GM21367 (cell line): ENCODE data around the gene IPO8.
"Not testable (repeated sequence)": the region's sequence is repeated elsewhere in the genome, so short reads cannot be mapped to it uniquely, and the experiment has no call there.

Source experiments
- ATAC-seq: cut with Tn5 transposase; IDR thresholded peaks from one replicate; pipeline ENCODE4 v1.9.1; 2021; ENCODE audit not compliant: unreplicated experiment

Gene IPO8

DNA sequence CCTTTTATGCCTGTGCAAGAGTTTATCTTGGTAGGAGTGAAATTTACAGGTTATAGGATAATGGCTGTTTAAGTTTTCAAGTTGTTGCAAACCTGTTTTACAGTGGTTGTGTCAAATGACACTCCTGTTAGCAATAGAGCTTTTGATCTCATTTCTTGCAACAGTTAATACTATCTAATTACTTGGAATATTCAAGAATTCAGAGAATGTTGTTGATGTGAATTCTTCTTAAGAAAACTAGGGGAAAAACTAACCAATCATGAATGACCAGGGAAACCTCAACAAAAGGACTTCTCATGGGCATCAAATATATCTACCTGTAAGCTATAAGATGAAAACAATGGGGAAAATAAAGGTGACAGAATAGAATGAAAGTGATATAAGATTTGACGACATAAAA lies 85.0 kb downstream of the IPO8 start:
- no peak for ATAC-seq

DNA sequence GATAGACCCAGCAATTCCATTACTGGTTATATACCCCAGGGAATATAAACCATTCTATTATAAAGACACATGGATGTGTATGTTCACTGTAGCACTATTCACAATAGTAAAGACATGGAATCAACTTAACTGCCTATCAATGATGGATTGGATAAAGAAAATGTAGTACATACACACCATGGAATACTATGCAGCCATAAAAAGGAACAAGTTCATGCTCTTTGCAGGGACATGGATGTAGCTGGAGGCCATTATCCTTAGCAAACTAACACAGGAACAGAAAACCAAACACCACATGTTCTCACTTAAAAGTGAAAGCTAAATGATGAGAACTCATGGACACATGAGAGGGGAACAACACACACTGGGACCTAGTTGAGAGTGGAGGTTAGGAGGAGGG lies 85.8 kb downstream of the IPO8 start:
- not testable (repeated sequence) for ATAC-seq

DNA sequence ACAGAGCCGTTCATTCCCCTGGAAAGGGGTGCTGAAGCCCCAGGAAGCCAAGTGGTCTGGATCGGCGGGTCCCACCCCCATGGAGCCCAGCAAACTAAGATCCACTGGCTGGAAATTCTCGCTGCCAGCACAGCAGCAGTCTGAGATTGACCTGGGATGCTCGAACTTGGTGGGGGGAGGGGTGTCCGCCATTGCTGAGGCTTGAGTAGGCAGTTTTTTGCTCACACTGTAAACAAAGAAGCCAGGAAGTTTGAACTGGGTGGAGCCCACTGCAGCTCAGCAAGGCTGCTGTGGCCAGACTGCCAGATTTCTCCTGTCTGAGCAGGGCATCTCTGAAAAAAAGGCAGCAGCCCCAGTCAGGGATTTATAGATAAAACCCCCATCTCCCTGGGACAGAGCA lies 91.4 kb downstream of the IPO8 start:
- ATAC-seq: not testable (repeated sequence)

DNA sequence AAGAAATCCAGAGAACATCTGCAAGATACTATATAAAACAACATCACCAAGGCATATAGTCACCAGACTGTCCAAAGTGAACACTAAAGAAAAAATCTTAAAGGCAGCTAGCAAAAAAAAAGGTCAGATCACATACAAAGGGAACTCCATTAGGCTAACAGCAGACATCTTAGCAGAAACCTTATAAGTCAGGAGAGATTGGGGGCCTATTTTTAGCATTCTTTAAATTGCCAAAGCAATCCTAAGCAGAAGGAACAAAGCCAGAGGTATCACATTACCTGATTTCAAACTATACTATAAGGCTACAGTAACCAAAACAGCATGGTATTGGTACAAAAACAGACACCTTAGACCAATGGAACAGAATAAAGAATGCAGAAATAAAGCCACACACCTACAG lies 92.5 kb downstream of the IPO8 start:
- no peak for ATAC-seq

DNA sequence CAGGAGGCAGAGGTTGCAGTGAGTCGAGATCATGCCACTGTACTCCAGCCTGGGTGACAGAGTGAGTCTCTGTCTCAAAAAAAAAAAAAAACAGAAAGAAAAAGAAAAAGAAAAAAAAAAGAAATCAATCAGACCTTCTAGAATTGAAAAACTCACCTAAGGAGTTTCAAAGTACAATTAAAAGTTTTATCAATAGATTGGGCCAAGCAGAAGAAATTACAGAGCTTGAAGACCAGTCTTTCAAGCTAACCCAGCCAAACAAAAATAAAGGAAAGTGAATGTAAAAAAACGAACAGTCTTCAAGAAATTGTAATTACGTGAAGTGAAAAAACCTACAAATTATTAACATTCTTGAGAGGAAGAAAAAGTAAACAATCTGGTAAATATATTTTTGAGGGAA lies 93.0 kb downstream of the IPO8 start:
- no peak for ATAC-seq

DNA sequence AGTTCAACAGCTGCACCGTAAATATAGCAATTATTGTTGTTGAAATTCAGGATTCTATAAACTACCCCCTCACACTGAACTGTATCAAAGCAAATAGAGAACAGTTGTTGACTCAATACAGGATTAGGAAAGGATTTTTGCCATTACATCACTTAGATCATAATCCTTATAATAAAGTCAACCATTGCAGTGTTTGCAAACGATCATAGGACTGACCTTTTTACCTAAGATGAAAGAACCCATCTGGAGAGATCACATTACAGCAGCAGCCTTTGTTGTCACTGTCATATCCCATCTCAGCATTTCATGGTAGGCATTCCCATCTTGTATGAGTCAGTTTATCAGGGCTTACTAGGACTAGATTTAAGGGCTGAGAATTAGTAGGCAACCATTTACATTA lies 96.1 kb downstream of the IPO8 start:
- no peak for ATAC-seq

DNA sequence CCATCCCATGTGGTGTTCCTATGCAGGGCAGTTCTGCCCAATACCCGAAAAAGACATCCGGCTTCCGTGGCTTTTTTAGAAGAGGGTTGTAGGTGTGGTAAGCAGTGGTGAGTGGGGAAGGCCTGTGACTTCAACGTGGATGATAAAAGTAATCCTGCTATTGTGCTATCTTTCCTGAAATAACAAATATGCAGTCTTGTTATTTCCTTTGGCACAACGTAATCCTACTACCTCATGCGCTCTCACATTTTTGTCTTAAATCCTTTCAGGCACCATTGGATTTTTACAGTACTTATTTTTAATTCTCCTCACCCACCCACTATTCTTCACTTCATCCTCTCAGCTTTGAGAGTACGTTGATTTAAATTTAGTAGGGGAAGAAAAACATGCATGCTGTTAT lies 96.8 kb downstream of the IPO8 start:
- no peak for ATAC-seq

DNA sequence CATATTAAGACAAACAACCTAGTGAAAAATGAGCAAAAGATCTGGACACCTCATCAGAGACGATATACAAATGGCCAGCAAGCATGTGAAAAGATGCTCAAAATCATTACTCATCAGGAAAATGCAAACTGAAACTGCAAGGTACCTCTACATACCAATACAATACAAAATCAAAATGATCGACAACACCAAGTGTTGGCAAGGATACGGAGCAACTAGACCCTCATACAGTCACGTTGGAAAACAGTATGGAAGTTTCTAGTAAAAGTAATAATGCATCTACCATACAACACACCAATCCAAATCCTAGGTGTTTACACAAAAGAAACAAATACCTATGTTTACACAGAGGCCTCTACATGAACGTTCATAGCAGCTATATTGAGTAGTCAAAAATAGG lies 99.9 kb downstream of the IPO8 start:
- no peak for ATAC-seq

DNA sequence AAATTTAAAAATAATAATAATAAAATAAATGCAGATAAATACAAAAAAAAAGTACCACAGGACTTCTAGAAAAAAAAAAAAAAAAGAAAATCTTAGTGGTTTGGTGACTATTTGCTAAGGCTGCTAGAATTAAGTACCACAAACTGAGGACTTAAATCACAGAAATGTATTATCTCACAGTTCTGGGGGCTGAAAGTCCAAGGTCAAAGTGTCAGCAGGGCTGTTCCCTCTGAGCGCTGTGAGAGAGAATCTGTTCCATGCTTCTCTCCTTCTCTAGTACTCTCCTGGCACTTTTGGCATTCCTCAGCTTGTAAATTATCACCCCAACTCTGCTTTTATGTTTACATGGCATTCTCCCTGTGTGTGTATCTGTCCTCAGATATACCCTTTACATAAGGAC lies 101.2 kb downstream of the IPO8 start:
- no peak for ATAC-seq

DNA sequence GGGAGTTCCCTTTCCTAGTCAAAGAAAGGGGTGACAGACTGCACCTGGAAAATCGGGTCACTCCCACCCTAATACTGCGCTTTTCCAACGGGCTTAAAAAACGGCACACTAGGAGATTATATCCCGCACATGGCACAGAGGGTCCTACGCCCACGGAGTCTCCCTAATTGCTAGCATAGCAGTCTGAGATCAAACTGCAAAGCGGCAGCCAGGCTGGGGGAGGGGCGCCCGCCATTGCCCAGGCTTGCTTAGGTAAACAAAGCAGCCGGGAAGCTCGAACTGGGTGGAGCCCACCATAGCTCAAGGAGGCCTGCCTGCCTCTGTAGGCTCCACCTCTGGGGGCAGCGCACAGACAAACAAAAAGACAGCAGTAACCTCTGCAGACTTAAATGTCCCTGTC lies 107.1 kb downstream of the IPO8 start:
- ATAC-seq: not testable (repeated sequence)

DNA sequence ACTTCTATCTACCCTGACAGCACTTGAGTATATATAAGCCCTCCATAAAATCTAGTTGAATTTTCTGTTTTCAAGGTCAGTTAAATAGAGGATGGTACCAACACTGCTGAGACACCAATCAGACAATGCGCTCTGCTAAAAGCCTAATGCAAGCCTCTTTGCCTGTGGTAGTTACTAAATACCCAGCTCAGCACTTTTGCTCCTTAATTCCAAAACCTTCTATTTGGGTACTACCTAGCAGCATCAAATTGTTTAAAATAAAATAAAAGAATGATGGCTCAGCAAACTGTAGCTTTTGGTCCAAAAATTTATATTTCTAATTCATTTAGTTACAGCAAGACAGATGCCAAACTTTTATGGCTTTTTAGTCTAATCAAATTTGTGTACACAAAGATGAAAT lies 107.9 kb downstream of the IPO8 start:
- no peak for ATAC-seq

DNA sequence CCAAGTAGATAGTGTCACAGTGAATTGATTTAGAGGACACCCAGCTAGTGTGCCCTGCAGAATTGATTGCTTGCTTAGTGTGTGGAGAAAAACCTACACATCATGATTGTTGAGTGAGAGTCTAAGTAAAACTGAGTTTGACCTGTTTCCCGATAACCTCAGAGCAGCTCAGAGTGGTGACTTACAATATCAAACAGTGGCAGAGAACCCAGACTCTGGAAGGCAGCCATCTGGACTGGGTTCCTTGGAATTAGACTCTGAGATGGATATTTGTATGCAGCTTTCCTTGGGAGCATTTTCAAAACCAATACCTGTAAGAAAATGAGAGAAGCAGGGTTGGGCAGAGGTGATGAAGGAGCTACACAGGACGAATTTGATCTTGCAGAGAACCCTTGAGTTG lies 109.8 kb downstream of the IPO8 start:
- no peak for ATAC-seq

DNA sequence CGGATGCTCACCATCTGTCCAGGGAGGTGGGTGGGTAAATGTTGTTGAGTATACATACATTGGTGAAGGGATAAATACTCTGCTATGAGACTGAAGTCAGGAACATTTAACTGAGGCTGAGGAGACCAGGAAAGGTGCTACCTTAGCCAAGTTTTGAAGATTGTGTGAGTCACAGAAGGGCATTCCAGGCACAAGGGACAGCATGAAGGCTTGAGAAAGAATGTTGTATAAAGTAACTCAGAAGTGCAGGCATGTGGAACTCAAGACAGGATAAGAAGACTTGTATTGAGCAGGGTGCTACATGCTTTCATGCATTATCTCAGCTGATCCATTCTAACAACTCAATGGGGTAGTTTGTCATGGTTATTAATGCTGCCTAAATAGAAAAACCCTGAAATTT lies 112.7 kb downstream of the IPO8 start:
- ATAC-seq: no peak

DNA sequence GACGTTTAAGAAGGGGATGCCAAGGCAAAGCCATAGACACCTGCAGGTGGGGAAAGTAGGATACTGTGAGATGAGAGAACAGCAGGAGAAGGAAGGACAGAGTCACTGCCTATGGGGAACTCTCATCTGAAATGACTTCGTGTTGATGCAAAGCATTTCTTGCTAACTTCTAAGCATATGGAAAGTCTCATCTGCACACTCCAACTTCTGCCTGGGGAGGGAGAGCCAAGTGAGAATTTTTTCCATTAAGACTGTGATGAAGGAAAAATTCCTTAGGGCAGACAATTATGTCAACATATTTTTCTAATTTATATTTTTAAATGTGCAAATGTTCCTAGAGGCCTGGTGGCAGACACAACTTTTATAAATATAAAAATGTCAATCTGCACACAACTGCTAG lies 115.3 kb downstream of the IPO8 start:
- no peak for ATAC-seq
